CD14-positive monocyte (primary cell): ENCODE results near the gene COPS9. TPM values are rescaled to one million over a fixed set of nuclear protein-coding genes. Genes with fewer than 3 reads are reported as not detected.

ENCODE experiments used
- DNase-seq, 3 donors: peaks; one replicate each; pipeline ENCODE4 v3.0.0-alpha.2; 2011 to 2022
- H2AFZ ChIP-seq: 2 replicates; pipeline ENCODE4 v1.6.0; 2012; ENCODE audit warnings: mild to moderate bottlenecking, low read depth, low read length, inconsistent platforms; ENCODE audit not compliant: insufficient read depth, poor library complexity, severe bottlenecking
- H3K27ac ChIP-seq, 2 donors: 1 replicate in 1 of 2; 2 replicates in 1 of 2; pipeline ENCODE4 v1.5.1; 2012 to 2013; ENCODE audit warnings: low read length in 2 of 2, control low read depth in 1 of 2, inconsistent platforms in 1 of 2, low read depth in 1 of 2, mild to moderate bottlenecking in 1 of 2
- H3K27me3 ChIP-seq, 2 donors: one replicate each; pipeline versions ENCODE4 v1.6.0 to v1.6.1; 2011 to 2013; ENCODE audit warnings: low read length in 2 of 2; ENCODE audit not compliant: control insufficient read depth in 2 of 2, insufficient read depth in 2 of 2
- H3K36me3 ChIP-seq, 2 donors: replicated peaks in 1 of 2; 1 replicate in 1 of 2; 2 replicates in 1 of 2; pipeline versions ENCODE4 v1.5.1 to v1.6.1; 2012 to 2013; ENCODE audit warnings: low read length in 2 of 2, control low read depth in 1 of 2, inconsistent platforms in 1 of 2, mild to moderate bottlenecking in 1 of 2; ENCODE audit not compliant: insufficient read depth in 2 of 2, control insufficient read depth in 1 of 2
- H3K4me1 ChIP-seq, 2 donors: 1 replicate in 1 of 2; 2 replicates in 1 of 2; pipeline versions ENCODE4 v1.5.1 to v1.6.1; 2012 to 2013; ENCODE audit warnings: low read length in 2 of 2, control low read depth in 1 of 2, inconsistent platforms in 1 of 2, mild to moderate bottlenecking in 1 of 2, moderate library complexity in 1 of 2; ENCODE audit not compliant: insufficient read depth in 2 of 2, control insufficient read depth in 1 of 2
- H3K4me2 ChIP-seq: replicated peaks from 2 replicates; pipeline ENCODE3; 2012; ENCODE audit warnings: low read length, moderate library complexity, mild to moderate bottlenecking; ENCODE audit not compliant: poor library complexity, severe bottlenecking; ENCODE audit errors: extremely low read depth
- H3K4me3 ChIP-seq, 3 experiments: fragments of 200-600 bp in 1 of 3; sonication (generic) in 1 of 3; replicated peaks in 1 of 3; 1 replicate in 2 of 3; 2 replicates in 1 of 3; pipeline ENCODE4 v1.5.1; 2011 to 2013; ENCODE audit warnings: low read length in 3 of 3, mild to moderate bottlenecking in 3 of 3, control low read depth in 2 of 3, low read depth in 2 of 3, inconsistent platforms in 1 of 3, moderate library complexity in 1 of 3
- H3K79me2 ChIP-seq: 2 replicates; pipeline ENCODE4 v1.6.0; 2012; ENCODE audit warnings: mild to moderate bottlenecking, control low read depth, inconsistent platforms, low read length, moderate library complexity; ENCODE audit not compliant: insufficient read depth
- H3K9ac ChIP-seq: 2 replicates; pipeline ENCODE4 v1.6.0; 2017; ENCODE audit warnings: low read length, mild to moderate bottlenecking; ENCODE audit not compliant: insufficient read depth, poor library complexity, severe bottlenecking
- H3K9me3 ChIP-seq, 2 donors: replicated peaks in 1 of 2; 1 replicate in 1 of 2; 2 replicates in 1 of 2; pipeline versions ENCODE4 v1.5.1 to v1.6.1; 2012 to 2013; ENCODE audit warnings: low read length in 2 of 2, control low read depth in 1 of 2; ENCODE audit not compliant: control insufficient read depth in 1 of 2, insufficient read depth in 1 of 2
- H4K20me1 ChIP-seq: 2 replicates; pipeline ENCODE4 v1.6.0; 2012; ENCODE audit warnings: mild to moderate bottlenecking, low read length, control low read depth, moderate library complexity; ENCODE audit not compliant: insufficient read depth
- H3K27ac Mint-ChIP-seq, 7 donors: one replicate each; pipeline ENCODE4 v1.8.0; 2020; ENCODE audit warnings: mild to moderate bottlenecking in 7 of 7, mixed read lengths in 7 of 7, moderate library complexity in 6 of 7, inconsistent platforms in 2 of 7
- H3K27me3 Mint-ChIP-seq, 3 donors: one replicate each; pipeline ENCODE4 v1.8.0; 2021 to 2022; ENCODE audit warnings: low read depth in 3 of 3, mild to moderate bottlenecking in 3 of 3, mixed read lengths in 3 of 3, moderate library complexity in 3 of 3, inconsistent platforms in 1 of 3
- H3K36me3 Mint-ChIP-seq, 2 donors: one replicate each; pipeline ENCODE4 v1.8.0; 2020; ENCODE audit warnings: mixed read lengths in 2 of 2, inconsistent platforms in 1 of 2, mild to moderate bottlenecking in 1 of 2
- H3K4me1 Mint-ChIP-seq: one replicate; pipeline ENCODE4 v1.8.0; 2020; ENCODE audit warnings: mild to moderate bottlenecking, mixed read lengths
- H3K4me3 Mint-ChIP-seq, 2 donors: one replicate each; pipeline ENCODE4 v1.8.0; 2020; ENCODE audit warnings: mild to moderate bottlenecking in 2 of 2, mixed read lengths in 2 of 2, moderate library complexity in 1 of 2
- H3K9me3 Mint-ChIP-seq, 7 donors: one replicate each; pipeline ENCODE4 v1.8.0; 2020 to 2022; ENCODE audit warnings: mixed read lengths in 7 of 7, mild to moderate bottlenecking in 6 of 7, moderate library complexity in 6 of 7, inconsistent platforms in 2 of 7
- WGBS: methylation state at CpG from one replicate; pipeline ENCODE4 v1.1.5; 2013; ENCODE audit warnings: missing lambda C conversion rate; ENCODE audit not compliant: insufficient coverage; 5-methylcytosine and 5-hydroxymethylcytosine counted together
- intact Hi-C, 2 donors: fragments of 100-400 bp; cut with micrococcal nuclease; formaldehyde crosslinking; loops; one replicate each; pipeline versions ENCODE4 v1.15.0 to v1.15.1; 2023
- polyA plus RNA-seq, 3 donors: library from polyadenylated mRNA; depleted of rRNA in 1 of 3; unstranded in 2 of 3; stranded (reverse) in 1 of 3; fragments of 300-500 nt in 2 of 3; fragments of >200 nt in 1 of 3; fragmentation: Illumina TruSeq in 2 of 3; gene quantifications; 1 replicate in 2 of 3; 2 replicates in 1 of 3; pipeline ENCODE4 v1.2.3, GENCODE V29; 2012 to 2021
- TF ChIP-seq, protein P1 (sequence below): fragments of 200-600 bp; IDR thresholded peaks from one replicate; pipeline ENCODE4 v1.8.0; 2022; ENCODE audit warnings: antibody characterized with exemption, mild to moderate bottlenecking

The COPS9 gene
- polyA plus RNA-seq, 3 donors: 123 to 300 (median 268) TPM

DNA sequence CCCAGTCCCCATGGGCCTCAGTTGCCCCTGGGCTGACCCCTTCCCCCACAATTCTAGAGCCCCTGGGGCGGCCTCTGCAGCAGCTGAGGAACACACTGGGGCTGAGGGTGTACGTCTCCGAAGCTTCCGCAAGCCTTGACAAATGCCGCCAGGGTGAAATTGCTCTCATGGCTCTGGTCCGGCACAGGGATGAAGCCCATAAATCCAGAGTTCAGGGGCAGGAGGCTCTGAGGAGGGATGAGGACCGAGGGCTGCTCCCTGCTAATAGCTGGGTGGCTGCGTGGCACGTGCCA, 31.4 kb upstream of the COPS9 start:
- intact Hi-C loops: no loop called here
- Histone ChIP-seq H4K20me1 (no peaks in the 10 kb centered on the region), H3K36me3 (no peaks in the 10 kb centered on the region), H3K27ac (no peak overlapping the region), H3K9ac (no peak overlapping the region), H3K27me3 (no peaks in the 10 kb centered on the region), H3K79me2 (no peaks in the 10 kb centered on the region), H2AFZ (no peak overlapping the region), H3K4me2 (no peak overlapping the region), H3K9me3 (peaks cover 11 to 26% of the 10 kb centered on the region in 2 donors), H3K4me3 (no peak overlapping the region), H3K4me1 (no peaks in the 10 kb centered on the region)
- H3K27me3 Mint-ChIP-seq: peaks cover 2 to 7% (median 2%) of the 10 kb centered on the region in 3 donors
- WGBS: 86% methylated on average over 7 of the region's 9 CpGs
- TF ChIP-seq, protein P1, sequence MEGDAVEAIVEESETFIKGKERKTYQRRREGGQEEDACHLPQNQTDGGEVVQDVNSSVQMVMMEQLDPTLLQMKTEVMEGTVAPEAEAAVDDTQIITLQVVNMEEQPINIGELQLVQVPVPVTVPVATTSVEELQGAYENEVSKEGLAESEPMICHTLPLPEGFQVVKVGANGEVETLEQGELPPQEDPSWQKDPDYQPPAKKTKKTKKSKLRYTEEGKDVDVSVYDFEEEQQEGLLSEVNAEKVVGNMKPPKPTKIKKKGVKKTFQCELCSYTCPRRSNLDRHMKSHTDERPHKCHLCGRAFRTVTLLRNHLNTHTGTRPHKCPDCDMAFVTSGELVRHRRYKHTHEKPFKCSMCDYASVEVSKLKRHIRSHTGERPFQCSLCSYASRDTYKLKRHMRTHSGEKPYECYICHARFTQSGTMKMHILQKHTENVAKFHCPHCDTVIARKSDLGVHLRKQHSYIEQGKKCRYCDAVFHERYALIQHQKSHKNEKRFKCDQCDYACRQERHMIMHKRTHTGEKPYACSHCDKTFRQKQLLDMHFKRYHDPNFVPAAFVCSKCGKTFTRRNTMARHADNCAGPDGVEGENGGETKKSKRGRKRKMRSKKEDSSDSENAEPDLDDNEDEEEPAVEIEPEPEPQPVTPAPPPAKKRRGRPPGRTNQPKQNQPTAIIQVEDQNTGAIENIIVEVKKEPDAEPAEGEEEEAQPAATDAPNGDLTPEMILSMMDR: no peak
- H3K9me3 Mint-ChIP-seq: peaks cover 10 to 29% (median 15%) of the 10 kb centered on the region in 7 donors
- no peak overlapping the region for H3K27ac Mint-ChIP-seq
- no peaks in the 10 kb centered on the region for H3K36me3 Mint-ChIP-seq
- no peak overlapping the region for H3K4me3 Mint-ChIP-seq
- H3K4me1 Mint-ChIP-seq: no peaks in the 10 kb centered on the region
- no peak for DNase-seq

DNA sequence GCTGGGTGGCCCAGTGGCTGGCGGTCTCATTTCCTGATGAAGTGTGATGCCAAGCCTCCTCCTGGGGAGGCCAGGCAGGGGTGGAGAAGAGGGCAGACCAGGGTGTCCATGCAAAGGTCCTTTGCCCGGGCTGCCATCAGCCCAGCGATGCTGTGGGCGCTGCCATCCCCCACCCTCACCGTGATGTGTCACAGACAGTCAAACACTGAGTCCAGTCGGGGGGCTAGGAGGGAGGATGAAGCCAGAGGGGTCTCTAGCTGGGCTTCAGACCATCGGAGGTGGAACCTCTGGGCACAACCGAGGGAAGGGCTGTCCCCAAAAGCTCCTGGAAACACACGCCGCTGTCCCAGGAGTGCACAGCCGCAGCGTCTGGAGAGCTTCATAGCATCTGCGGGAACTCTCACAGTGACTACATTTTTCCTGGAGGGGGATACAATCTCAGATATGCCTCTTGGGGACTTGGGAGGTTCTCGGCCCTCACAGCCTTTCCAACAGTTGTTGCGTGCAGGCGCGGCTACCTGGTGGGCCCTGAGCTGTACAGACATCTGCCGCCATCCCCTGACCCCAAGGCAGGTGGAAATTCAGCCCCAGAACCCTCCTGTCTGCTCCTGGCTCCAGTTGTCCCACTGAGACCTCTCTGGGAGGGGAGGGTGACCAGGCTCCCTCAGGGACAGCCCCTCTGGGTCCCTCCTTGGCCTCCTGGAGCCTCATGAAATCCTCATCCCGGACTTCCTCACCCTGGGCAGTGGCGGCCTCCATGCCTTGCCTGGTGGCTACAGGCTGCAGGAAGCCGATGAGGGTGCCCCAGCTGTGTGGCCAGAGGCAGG, 30.9 kb upstream of the COPS9 start:
- WGBS: 95% methylated on average over 17 of the region's 21 CpGs
- intact Hi-C loops: no loop called here
- no peaks in the 10 kb centered on the region for H3K27me3 ChIP-seq
- peaks cover 11 to 26% of the 10 kb centered on the region in 2 donors for H3K9me3 ChIP-seq
- H3K9me3 Mint-ChIP-seq: peaks cover 10 to 29% (median 14%) of the 10 kb centered on the region in 7 donors
- H3K4me1 ChIP-seq: no peaks in the 10 kb centered on the region
- no peak overlapping the region for H3K4me3 Mint-ChIP-seq
- no peak for DNase-seq
- TF ChIP-seq, protein P1: no peak
- H4K20me1 ChIP-seq: no peaks in the 10 kb centered on the region
- H3K9ac ChIP-seq: no peak overlapping the region
- no peak overlapping the region for H3K4me3 ChIP-seq
- no peaks in the 10 kb centered on the region for H3K79me2 ChIP-seq
- no peak overlapping the region for H3K27ac ChIP-seq
- no peak overlapping the region for H3K27ac Mint-ChIP-seq
- peaks cover 2 to 5% (median 2%) of the 10 kb centered on the region in 3 donors for H3K27me3 Mint-ChIP-seq
- H2AFZ ChIP-seq: no peak overlapping the region
- no peak overlapping the region for H3K4me2 ChIP-seq
- no peaks in the 10 kb centered on the region for H3K4me1 Mint-ChIP-seq
- H3K36me3 ChIP-seq: no peaks in the 10 kb centered on the region
- no peaks in the 10 kb centered on the region for H3K36me3 Mint-ChIP-seq
